WTC11 (cell line): Measurements from ENCODE around the gene MED27.

Experiments used
- CTCF ChIP-seq: fragments of 200-600 bp; IDR thresholded peaks from 2 replicates; pipeline ENCODE4 v1.8.0; 2022; ENCODE audit warnings: antibody characterized with exemption
- NFYB ChIP-seq: sonication (generic); formaldehyde crosslinking; conservative IDR thresholded peaks from 2 replicates; pipeline ENCODE4 v1.8.0; 2022; ENCODE audit warnings: low read depth, missing genetic modification reagents
- NR1H2 ChIP-seq: sonication (generic); formaldehyde crosslinking; IDR thresholded peaks from 2 replicates; pipeline ENCODE4 v1.9.0; 2021; ENCODE audit warnings: mild to moderate bottlenecking, moderate library complexity, missing genetic modification reagents
- SMAD3 ChIP-seq: sonication (generic); formaldehyde crosslinking; IDR thresholded peaks from 2 replicates; pipeline ENCODE4 v1.8.0; 2022; ENCODE audit warnings: missing genetic modification reagents, mild to moderate bottlenecking, borderline replicate concordance
- TF ChIP-seq, protein P1 (sequence below): sonication (generic); formaldehyde crosslinking; conservative IDR thresholded peaks from 2 replicates; pipeline ENCODE4 v1.8.1; 2022; ENCODE audit warnings: mild to moderate bottlenecking, missing genetic modification reagents
- TF ChIP-seq, protein P2 (sequence below): sonication (generic); formaldehyde crosslinking; IDR thresholded peaks from 2 replicates; pipeline ENCODE4 v1.8.0; 2023; ENCODE audit warnings: missing genetic modification reagents

GRCh38 chr9:131860430-131860829, 219.2 kb downstream of the MED27 start:
- TF ChIP-seq CTCF (no peak), NR1H2 (CRISPR knock-in tag) (no peak), SMAD3 (CRISPR knock-in tag) (no peak), NFYB (no peak)
- TF ChIP-seq, protein P1, sequence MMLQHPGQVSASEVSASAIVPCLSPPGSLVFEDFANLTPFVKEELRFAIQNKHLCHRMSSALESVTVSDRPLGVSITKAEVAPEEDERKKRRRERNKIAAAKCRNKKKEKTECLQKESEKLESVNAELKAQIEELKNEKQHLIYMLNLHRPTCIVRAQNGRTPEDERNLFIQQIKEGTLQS (CRISPR knock-in tag) = no peak
- TF ChIP-seq, protein P2, sequence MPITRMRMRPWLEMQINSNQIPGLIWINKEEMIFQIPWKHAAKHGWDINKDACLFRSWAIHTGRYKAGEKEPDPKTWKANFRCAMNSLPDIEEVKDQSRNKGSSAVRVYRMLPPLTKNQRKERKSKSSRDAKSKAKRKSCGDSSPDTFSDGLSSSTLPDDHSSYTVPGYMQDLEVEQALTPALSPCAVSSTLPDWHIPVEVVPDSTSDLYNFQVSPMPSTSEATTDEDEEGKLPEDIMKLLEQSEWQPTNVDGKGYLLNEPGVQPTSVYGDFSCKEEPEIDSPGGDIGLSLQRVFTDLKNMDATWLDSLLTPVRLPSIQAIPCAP (CRISPR knock-in tag) = no peak
